K562 (cell line): Measurements from ENCODE around the gene HOXD1. TPM values are rescaled to one million over a fixed set of nuclear protein-coding genes. Genes with fewer than 3 reads are reported as not detected.

Experiments used
- ATAC-seq: fragments of 200-7000 bp; cut with Tn5 transposase; 3 replicates; pipeline ENCODE4 v1.9.1; 2020; ENCODE audit warnings: moderate library complexity
- BruUV-seq: library from RNA; stranded (reverse); fragments of 400-500 nt; replicated peaks from 2 replicates; lab custom pipeline; 2021; lab: Mats Ljungman, UMichigan
- CTCF ChIA-PET: fragments of 300-600 bp; formaldehyde crosslinking; extraction: SDS; loops from one replicate; lab custom pipeline; 2021; ENCODE audit warnings: low intra/inter-chr PET ratio; lab: Yijun Ruan, JAX
- POLR2A ChIA-PET: fragments of 300-600, 350-650 bp; sonication (Branson Sonifier 250); formaldehyde crosslinking; extraction: SDS; loops from one replicate; lab custom pipeline; 2021; ENCODE audit warnings: antibody characterized with exemption, inconsistent platforms; lab: Yijun Ruan, JAX
- DNase-seq, 4 experiments: peaks; one replicate each; pipeline versions ENCODE4 v3.0.0 to v3.0.0-alpha.2; 2011 to 2018; ENCODE audit warnings: low spot score in 3 of 4, mixed read lengths in 3 of 4; ENCODE audit errors: extremely low read depth in 1 of 4
- FAIRE-seq: peaks from 2 replicates; lab custom pipeline; 2011; peaks lifted over from hg19 to GRCh38; lab: Jason Lieb, UNC
- H2AFZ ChIP-seq: 2 replicates; pipeline ENCODE4 v1.6.0; 2011; ENCODE audit warnings: low read depth, low read length, control low read depth, inconsistent platforms
- H3K27ac ChIP-seq: fragments of 200-600 bp; 3 replicates; pipeline ENCODE4 v1.8.0; 2011; ENCODE audit warnings: low read depth, mild to moderate bottlenecking, control low read depth, inconsistent platforms, low read length, moderate library complexity, mixed read lengths; ENCODE audit errors: extremely low read depth
- H3K27me3 ChIP-seq, 2 experiments: fragments of 300-600 bp in 1 of 2; 2 replicates in 1 of 2; 3 replicates in 1 of 2; pipeline versions ENCODE4 v1.6.0 to v1.8.0; 2011; ENCODE audit warnings: inconsistent platforms in 2 of 2, low read length in 2 of 2, mild to moderate bottlenecking in 1 of 2, mixed read lengths in 1 of 2, moderate library complexity in 1 of 2; ENCODE audit not compliant: control insufficient read depth in 2 of 2, insufficient read depth in 2 of 2
- H3K36me3 ChIP-seq: fragments of 300-600 bp; 3 replicates; pipeline ENCODE4 v1.8.0; 2011; ENCODE audit warnings: mild to moderate bottlenecking, low read length, inconsistent platforms; ENCODE audit not compliant: control insufficient read depth, insufficient read depth
- H3K4me1 ChIP-seq, 2 experiments: fragments of 200-600 bp in 1 of 2; replicated peaks in 1 of 2; 2 replicates in 1 of 2; 3 replicates in 1 of 2; pipeline versions ENCODE4 v1.5.1 to v1.8.0; 2011; ENCODE audit warnings: inconsistent platforms in 2 of 2, low read length in 2 of 2, mild to moderate bottlenecking in 1 of 2, mixed read lengths in 1 of 2, moderate library complexity in 1 of 2; ENCODE audit not compliant: control insufficient read depth in 2 of 2, insufficient read depth in 2 of 2
- H3K4me2 ChIP-seq: 2 replicates; pipeline ENCODE4 v1.6.1; 2011; ENCODE audit warnings: low read length, control low read depth, inconsistent platforms, mixed read lengths; ENCODE audit not compliant: insufficient read depth
- H3K4me3 ChIP-seq: fragments of 200-600 bp; sonication (generic), shearing (Covaris generic); 2 replicates; pipeline ENCODE4 v1.5.1; 2016; ENCODE audit warnings: control low read depth, inconsistent platforms
- H3K79me2 ChIP-seq: fragments of 200-600 bp; 3 replicates; pipeline ENCODE4 v1.8.0; 2011; ENCODE audit warnings: low read length, inconsistent platforms; ENCODE audit not compliant: control insufficient read depth, insufficient read depth
- H3K9ac ChIP-seq, 2 experiments: 2 replicates each; pipeline versions ENCODE4 v1.6.0 to v1.6.1; 2011; ENCODE audit warnings: low read depth in 2 of 2, low read length in 2 of 2, control low read depth in 1 of 2, inconsistent platforms in 1 of 2, mild to moderate bottlenecking in 1 of 2, mixed read lengths in 1 of 2; ENCODE audit not compliant: insufficient read depth in 1 of 2
- H3K9me1 ChIP-seq: one replicate; pipeline ENCODE4 v1.6.0; 2011; ENCODE audit warnings: inconsistent platforms, mild to moderate bottlenecking, low read length, moderate library complexity; ENCODE audit not compliant: control insufficient read depth, insufficient read depth
- H3K9me3 ChIP-seq: replicated peaks from 2 replicates; pipeline ENCODE4 v1.5.1; 2011; ENCODE audit warnings: low read depth, low read length, inconsistent platforms; ENCODE audit not compliant: control insufficient read depth, insufficient read depth
- H4K20me1 ChIP-seq: replicated peaks from 2 replicates; pipeline ENCODE4 v1.6.1; 2011; ENCODE audit warnings: low read length, inconsistent platforms, mixed read lengths; ENCODE audit not compliant: control insufficient read depth, insufficient read depth
- BRCA1 ChIP-seq, 2 experiments: fragments of 450-650 bp in 1 of 2; sonication (generic) in 1 of 2; formaldehyde crosslinking in 1 of 2; IDR thresholded peaks; 2 replicates each; pipeline versions ENCODE4 v1.5.0 to v1.6.1; 2017 to 2020; ENCODE audit warnings: mild to moderate bottlenecking in 1 of 2, missing genetic modification reagents in 1 of 2
- BRF1 ChIP-seq: IDR thresholded peaks from 3 replicates; pipeline ENCODE4 v1.6.1; 2011; ENCODE audit warnings: borderline replicate concordance, mild to moderate bottlenecking; ENCODE audit not compliant: insufficient read length; ENCODE audit errors: extremely low read depth
- ESRRA ChIP-seq: fragments of 450-650 bp; IDR thresholded peaks from 2 replicates; pipeline ENCODE4 v1.6.1; 2014; ENCODE audit warnings: low read depth, mild to moderate bottlenecking, moderate library complexity, borderline replicate concordance
- ETV6 ChIP-seq, 3 experiments: fragments of 150-350 bp in 1 of 3; sonication (generic) in 1 of 3; formaldehyde crosslinking in 1 of 3; IDR thresholded peaks; 2 replicates each; pipeline versions ENCODE4 v1.6.1 to v1.8.0; 2014 to 2022; ENCODE audit warnings: borderline replicate concordance in 2 of 3, low read depth in 2 of 3, antibody characterized with exemption in 1 of 3, low read length in 1 of 3, mild to moderate bottlenecking in 1 of 3, missing genetic modification reagents in 1 of 3
- FOXM1 ChIP-seq, 2 experiments: fragments of 450-650 bp in 1 of 2; sonication (generic) in 1 of 2; formaldehyde crosslinking in 1 of 2; IDR thresholded peaks; 2 replicates each; pipeline versions ENCODE4 v1.6.1 to v1.9.0; 2017 to 2022; ENCODE audit warnings: low read depth in 2 of 2, mild to moderate bottlenecking in 2 of 2, missing genetic modification reagents in 1 of 2, moderate library complexity in 1 of 2
- HMGXB4 ChIP-seq: sonication (generic); formaldehyde crosslinking; IDR thresholded peaks from 2 replicates; pipeline ENCODE4 v1.8.1; 2023; ENCODE audit warnings: mild to moderate bottlenecking, missing genetic modification reagents
- ID3 ChIP-seq, 2 experiments: fragments of 250-450 bp in 1 of 2; fragments of 450-650 bp in 1 of 2; sonication (Bioruptor Pico) in 1 of 2; IDR thresholded peaks; 2 replicates each; pipeline versions ENCODE4 v1.6.1 to v1.8.0; 2016 to 2021; ENCODE audit warnings: mild to moderate bottlenecking in 2 of 2, moderate library complexity in 2 of 2, missing compliant biosample characterization in 1 of 2, missing genetic modification characterization in 1 of 2
- NCOA2 ChIP-seq, 2 experiments: fragments of 450-650 bp; IDR thresholded peaks; 2 replicates each; pipeline ENCODE4 v1.6.1; 2018; ENCODE audit warnings: mild to moderate bottlenecking in 2 of 2, moderate library complexity in 1 of 2; ENCODE audit not compliant: partially characterized antibody in 2 of 2
- RFX1 ChIP-seq: fragments of 450-650 bp; IDR thresholded peaks from 2 replicates; pipeline ENCODE4 v1.6.1; 2016; ENCODE audit warnings: mild to moderate bottlenecking, moderate library complexity
- SNIP1 ChIP-seq: fragments of 450-650 bp; IDR thresholded peaks from 2 replicates; pipeline ENCODE4 v1.7.1; 2017; ENCODE audit warnings: low read depth, mild to moderate bottlenecking
- YY1 ChIP-seq, 3 experiments: IDR thresholded peaks; 2 replicates each; pipeline ENCODE4 v1.6.1; 2011; ENCODE audit warnings: low read length in 2 of 3, mild to moderate bottlenecking in 2 of 3, moderate library complexity in 2 of 3, borderline replicate concordance in 1 of 3, control low read depth in 1 of 3, low read depth in 1 of 3; ENCODE audit not compliant: insufficient read depth in 3 of 3, insufficient replicate concordance in 2 of 3, control insufficient read depth in 1 of 3, insufficient read length in 1 of 3; ENCODE audit errors: extremely low read depth in 1 of 3
- ZFP30 ChIP-seq: fragments of 250-450 bp; sonication (Bioruptor Pico); IDR thresholded peaks from 2 replicates; pipeline ENCODE4 v1.8.0; 2022; ENCODE audit warnings: moderate library complexity, mild to moderate bottlenecking, inconsistent platforms, borderline replicate concordance
- ZNF12 ChIP-seq: sonication (generic); formaldehyde crosslinking; IDR thresholded peaks from 2 replicates; pipeline ENCODE4 v1.4.0; 2020; ENCODE audit warnings: mild to moderate bottlenecking, missing genetic modification reagents
- ZNF134 ChIP-seq: fragments of 250-450 bp; sonication (Bioruptor Pico); conservative IDR thresholded peaks from 2 replicates; pipeline ENCODE4 v1.4.0; 2020
- ZNF408 ChIP-seq: fragments of 250-450 bp; sonication (Bioruptor Pico); IDR thresholded peaks from 2 replicates; pipeline ENCODE4 v1.4.0; 2020; ENCODE audit warnings: low read depth, mild to moderate bottlenecking, moderate library complexity
- WGBS: fragments of 100-300 bp; shearing (Covaris generic); methylation state at CpG from one replicate; pipeline ENCODE4 v1.1.6; 2016; ENCODE audit warnings: low coverage, mixed read lengths; ENCODE audit not compliant: insufficient coverage; ENCODE audit errors: missing lambda C conversion rate; 5-methylcytosine and 5-hydroxymethylcytosine counted together
- in situ Hi-C: fragments of 300-500 bp; cut with MboI; formaldehyde crosslinking; loops from 4 replicates; pipeline ENCODE4 v1.15.0; 2018; ENCODE audit warnings: inconsistent platforms, mixed read lengths
- intact Hi-C: fragments of 100-400 bp; cut with micrococcal nuclease; formaldehyde crosslinking; loops from 2 replicates; pipeline ENCODE4 v1.14.2; 2022
- polyA plus RNA-seq, 8 experiments: library from polyadenylated mRNA; depleted of rRNA in 4 of 8; stranded (reverse) in 5 of 8; unstranded in 3 of 8; fragments of >200 nt; fragmentation: Nextera tagmentation in 2 of 8; fragmentation: Illumina TruSeq in 1 of 8; extraction: Ambion mirVana in 2 of 8; extraction: Trizol in 1 of 8; gene quantifications; 2 replicates each; pipeline versions ENCODE4 v1.2.1 to v1.2.3, GENCODE V29; 2011 to 2014; ENCODE audit warnings: inconsistent platforms in 1 of 8, missing spikeins in 1 of 8
- total RNA-seq, 7 experiments: library from RNA; depleted of rRNA in 6 of 7; stranded (reverse); fragments of >200 nt in 6 of 7; fragmentation: Illumina TruSeq in 2 of 7; extraction: Trizol in 2 of 7; gene quantifications; 2 replicates each; pipeline versions ENCODE4 v1.2.1 to v1.2.3, GENCODE V29; 2011 to 2021; ENCODE audit warnings: low replicate concordance in 1 of 7
- TF ChIP-seq, protein P1 (sequence below): fragments of 450-650 bp; IDR thresholded peaks from 2 replicates; pipeline ENCODE4 v1.6.1; 2016; ENCODE audit warnings: missing biosample characterization, missing genetic modification characterization

HOXD1 gene
- total and polyA plus RNA-seq, 9 of the 15 experiments (the other 6 are each of a cell fraction or from before 2014, with no cell fraction given) = not detected

GRCh38 chr2:176172895-176173566 is 15.4 kb upstream of the HOXD1 start:
- no peak for ATAC-seq
- TF ChIP-seq ZFP30 (CRISPR knock-in tag) = no peak
- no peak for TF ChIP-seq ZNF134 (CRISPR knock-in tag)
- TF ChIP-seq ZNF408 (CRISPR knock-in tag) = no peak
- TF ChIP-seq YY1 (IDR thresholded peaks at IDR 0.05; ENCODE audit: borderline replicate concordance in 1 of 3, control insufficient read depth in 1 of 3, extremely low read depth in 1 of 3, insufficient read depth in 3 of 3, insufficient read length in 1 of 3, insufficient replicate concordance in 2 of 3, low read depth in 1 of 3, low read length in 2 of 3) = no peak
- no peak for TF ChIP-seq ZNF12 (CRISPR knock-in tag)
- no peak for TF ChIP-seq NCOA2 (IDR thresholded peaks at IDR 0.05; ENCODE audit: partially characterized antibody in 2 of 2)
- no peak for TF ChIP-seq HMGXB4 (CRISPR knock-in tag)
- no peak for TF ChIP-seq ID3 (CRISPR knock-in tag; IDR thresholded peaks at IDR 0.05)
- TF ChIP-seq ID3 (tag; IDR thresholded peaks at IDR 0.05) = no peak
- no peak for TF ChIP-seq ESRRA
- no peak for TF ChIP-seq FOXM1 (IDR thresholded peaks at IDR 0.05; ENCODE audit: low read depth)
- TF ChIP-seq FOXM1 (CRISPR knock-in tag; IDR thresholded peaks at IDR 0.05; ENCODE audit: low read depth) = no peak
- TF ChIP-seq, protein P1, sequence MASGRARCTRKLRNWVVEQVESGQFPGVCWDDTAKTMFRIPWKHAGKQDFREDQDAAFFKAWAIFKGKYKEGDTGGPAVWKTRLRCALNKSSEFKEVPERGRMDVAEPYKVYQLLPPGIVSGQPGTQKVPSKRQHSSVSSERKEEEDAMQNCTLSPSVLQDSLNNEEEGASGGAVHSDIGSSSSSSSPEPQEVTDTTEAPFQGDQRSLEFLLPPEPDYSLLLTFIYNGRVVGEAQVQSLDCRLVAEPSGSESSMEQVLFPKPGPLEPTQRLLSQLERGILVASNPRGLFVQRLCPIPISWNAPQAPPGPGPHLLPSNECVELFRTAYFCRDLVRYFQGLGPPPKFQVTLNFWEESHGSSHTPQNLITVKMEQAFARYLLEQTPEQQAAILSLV (tag) = no peak
- no peak for TF ChIP-seq SNIP1
- no peak for TF ChIP-seq RFX1
- no peak for TF ChIP-seq ETV6 (IDR thresholded peaks at IDR 0.05; ENCODE audit: borderline replicate concordance in 1 of 2, low read depth in 2 of 2, low read length in 1 of 2)
- TF ChIP-seq ETV6 (CRISPR knock-in tag; IDR thresholded peaks at IDR 0.05; ENCODE audit: borderline replicate concordance) = no peak
- TF ChIP-seq BRF1 = no peak
- no peak for TF ChIP-seq BRCA1 (IDR thresholded peaks at IDR 0.05)
- TF ChIP-seq BRCA1 (CRISPR knock-in tag; IDR thresholded peaks at IDR 0.05) = no peak
- DNase-seq = no peak
- no peaks in the 10 kb centered on the region for H3K79me2 ChIP-seq
- in situ Hi-C loops = no loop called here
- no peak overlapping the region for H2AFZ ChIP-seq
- ChIA-PET CTCF (no interaction called here), POLR2A (interaction anchor here (0.5 to 0.6 kb wide), 2 partner anchors 18 to 472 kb away, joined by 3 read pairs; no protein-coding TSS in a partner anchor)
- 2% methylated on average over 14 of the region's 14 CpGs for WGBS
- peaks cover 0 to 28% of the 10 kb centered on the region in 2 experiments; a peak in 2 of 5 replicates for H3K4me1 ChIP-seq
- intact Hi-C loops = no loop called here
- BruUV-seq = no TSS peak
- H3K36me3 ChIP-seq = no peaks in the 10 kb centered on the region
- no peak for FAIRE-seq
- no peak overlapping the region for H3K4me2 ChIP-seq
- no peaks in the 10 kb centered on the region for H3K9me3 ChIP-seq
- no peaks in the 10 kb centered on the region for H3K9me1 ChIP-seq
- no peak overlapping the region for H3K27ac ChIP-seq
- no peaks in the 10 kb centered on the region; the same call in 1 of the 2 replicates for H4K20me1 ChIP-seq
- H3K4me3 ChIP-seq = no peak overlapping the region
- peaks cover 49 to 61% of the 10 kb centered on the region in 2 experiments for H3K27me3 ChIP-seq
- H3K9ac ChIP-seq = no peak overlapping the region
